NCI-H748 (cell line): ENCODE data around the gene ADAM17.
"Not testable (repeated sequence)": the region's sequence is repeated elsewhere in the genome, so short reads cannot be mapped to it uniquely, and the experiment has no call there.

Source experiments
- DNase-seq: peaks from one replicate; lab custom pipeline; 2025; ENCODE audit not compliant: unreplicated experiment; lab: John Stamatoyannopoulos, UW

Gene ADAM17

DNA sequence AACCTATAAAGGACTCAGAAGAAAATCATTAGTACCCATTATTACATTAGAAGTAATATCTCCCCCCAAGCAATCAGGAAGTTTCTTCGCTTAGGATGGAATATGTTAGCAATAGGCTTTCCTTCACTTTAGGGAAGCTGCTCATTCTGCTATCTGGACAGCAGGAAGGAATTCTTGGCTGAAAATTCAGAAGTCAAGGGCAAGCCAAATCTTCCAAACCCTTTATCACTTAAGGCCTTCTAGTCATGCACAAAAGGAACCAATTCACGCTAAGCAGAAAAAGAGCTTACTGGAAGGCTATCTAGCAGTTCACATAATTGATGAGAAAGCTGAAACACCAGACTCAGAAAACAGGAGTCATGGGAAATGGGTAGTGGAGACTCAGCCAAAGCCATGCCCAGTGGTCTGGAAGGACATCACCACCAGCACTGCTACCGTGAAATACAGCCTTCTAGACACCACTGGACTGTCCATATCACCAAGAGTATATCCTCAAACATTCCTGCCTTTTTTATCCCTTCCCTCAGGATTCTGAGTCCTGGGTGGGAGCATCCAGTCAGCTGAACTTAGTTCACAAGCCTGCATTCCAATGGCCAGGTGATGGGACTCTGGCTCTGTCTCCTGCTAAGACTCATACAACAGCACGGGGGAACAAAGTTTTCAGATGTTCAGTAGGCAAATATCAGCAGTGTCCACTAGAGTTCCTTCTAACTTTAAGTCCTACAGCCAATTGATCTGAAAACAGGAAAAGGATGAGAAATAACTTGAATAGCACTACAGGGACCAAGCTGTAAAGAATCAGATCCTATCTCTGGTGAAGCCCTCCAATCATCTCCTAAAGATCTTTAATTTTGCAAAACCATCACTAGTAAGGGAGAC, 14.8 kb upstream of the ADAM17 start:
- no peak for DNase-seq

DNA sequence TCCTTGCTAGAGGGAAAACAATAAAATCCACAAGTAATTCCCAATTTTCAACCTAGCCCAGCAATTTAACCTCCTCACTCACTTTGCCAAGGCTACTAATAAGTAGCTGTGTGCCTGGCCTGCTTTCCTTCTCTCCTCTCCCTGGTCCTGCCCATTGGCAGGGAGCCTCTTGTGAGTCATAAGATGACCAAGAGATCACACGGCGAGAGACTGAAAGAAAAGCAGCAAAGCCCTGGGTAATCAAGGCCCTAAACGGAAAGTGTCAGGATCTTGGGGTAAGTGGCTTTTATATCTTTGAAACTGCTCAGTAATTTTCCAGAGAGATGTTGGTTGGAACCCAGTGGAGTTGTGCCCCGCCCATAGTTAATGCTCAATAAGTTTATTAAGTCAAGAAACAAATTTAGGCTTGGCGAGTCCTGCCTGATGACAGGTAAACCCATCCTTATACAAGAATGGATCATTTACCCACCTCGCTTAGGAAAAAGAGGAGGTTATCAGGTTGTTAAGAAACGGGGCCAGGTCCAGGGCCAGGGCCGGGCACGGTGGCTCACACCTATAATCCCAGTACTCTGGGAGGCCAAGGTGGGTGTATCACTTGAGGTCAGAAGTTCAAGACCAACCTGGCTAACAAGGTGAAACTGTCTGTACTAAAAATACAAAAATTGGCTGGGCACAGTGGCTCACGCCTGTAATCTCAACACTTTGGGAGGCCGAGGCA, 10.0 kb upstream of the ADAM17 start:
- DNase-seq, result no peak

DNA sequence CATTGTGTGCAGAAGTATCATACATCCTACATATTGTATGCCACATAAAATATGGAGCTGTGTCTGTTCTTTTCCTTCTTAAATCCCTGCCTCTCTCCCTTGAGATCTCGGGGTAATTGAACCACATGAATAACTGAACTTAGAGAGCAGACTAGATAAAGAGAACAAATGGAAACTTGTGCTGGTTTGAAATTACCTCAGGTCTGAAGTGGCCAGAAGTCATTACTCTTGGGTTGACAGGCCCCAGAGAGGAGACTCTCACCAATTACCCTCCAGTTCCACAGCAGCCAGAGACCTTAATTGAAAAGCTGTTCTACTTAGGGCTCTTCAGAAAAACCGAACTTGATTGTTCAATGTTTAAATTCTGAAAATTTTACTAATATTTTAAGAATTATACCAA, 5.0 kb upstream of the ADAM17 start:
- DNase-seq, result no peak

DNA sequence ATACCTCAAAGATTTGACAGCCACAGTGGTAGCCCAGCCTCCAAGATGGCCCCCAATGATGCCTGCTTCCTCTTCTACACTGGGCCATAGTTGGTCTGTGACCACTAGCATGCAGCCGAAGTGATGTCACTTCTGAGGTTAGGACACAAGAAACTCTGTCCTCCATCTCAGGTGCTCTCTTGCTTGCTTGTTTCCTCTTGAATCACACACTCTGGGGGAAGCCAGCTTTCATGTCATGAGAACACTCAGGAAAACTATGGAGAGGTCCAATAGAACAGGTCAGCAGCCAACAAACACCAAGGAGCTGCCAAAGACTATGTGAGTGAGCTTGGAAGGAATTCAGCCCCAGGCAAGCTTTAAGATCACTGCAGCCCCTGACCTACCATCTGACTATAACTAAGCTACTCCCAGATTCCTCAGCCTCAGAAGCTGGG, 3.3 kb upstream of the ADAM17 start:
- no peak for DNase-seq

DNA sequence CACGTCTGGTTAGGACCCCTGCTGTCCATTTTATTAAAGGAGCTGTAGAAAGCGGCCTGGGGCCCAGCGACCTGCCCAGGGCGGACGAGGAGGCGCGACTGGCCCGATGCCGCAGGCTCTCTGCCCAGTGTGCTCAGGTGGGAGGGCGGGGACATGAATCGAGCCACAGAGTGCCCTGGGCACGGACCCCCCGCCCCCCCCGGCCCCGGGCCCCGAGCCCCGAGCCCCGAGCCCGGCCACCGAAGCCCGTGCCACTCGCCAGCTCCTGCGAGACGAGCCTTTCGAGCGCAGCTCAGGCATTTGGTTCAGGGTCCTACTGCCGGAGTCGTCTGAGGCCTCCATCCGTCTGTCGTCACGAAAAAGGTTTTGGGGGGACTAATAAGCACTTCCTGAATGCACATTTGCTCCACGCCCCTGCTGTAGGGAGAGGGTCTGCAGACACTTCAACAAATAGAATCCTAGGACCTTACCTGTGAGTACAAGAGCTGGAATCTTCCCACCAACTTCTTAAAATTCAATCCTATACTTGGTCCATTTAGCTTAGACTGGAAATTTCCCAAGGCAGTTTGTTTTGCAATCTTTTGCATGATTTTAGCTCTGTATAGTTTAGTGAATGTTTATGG, 602 bp upstream of the ADAM17 start:
- DNase-seq, result no peak

GRCh38 chr2:9554921-9555296, 721 bp downstream of the ADAM17 start:
- DNase-seq, result peak; percentile 62

- DNase-seq, result no peak
Observed at GRCh38 chr2:9552219-9553178, 3.1 kb downstream of the ADAM17 start.

GRCh38 chr2:9550859-9551391, 4.7 kb downstream of the ADAM17 start:
- not testable (repeated sequence) for DNase-seq

DNA sequence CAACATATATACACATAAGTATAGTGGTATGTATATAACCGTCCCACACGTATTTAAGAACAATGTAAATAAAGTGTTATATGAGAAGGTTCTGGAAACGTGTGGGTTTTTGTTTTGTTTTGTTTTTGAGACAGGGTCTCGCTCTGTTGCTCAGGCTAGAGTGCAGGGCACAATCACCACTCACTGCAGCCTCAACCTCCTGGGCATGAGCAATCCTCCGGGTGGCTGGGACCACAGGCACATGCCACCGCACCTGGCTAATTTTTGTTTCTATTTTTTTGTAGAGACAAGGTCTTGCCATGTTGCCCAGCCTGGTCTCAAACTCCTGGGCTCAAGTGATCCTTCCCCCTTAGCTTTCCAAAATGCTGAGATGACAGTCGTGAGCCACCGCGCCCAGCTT, 6.2 kb downstream of the ADAM17 start:
- no peak for DNase-seq

DNA sequence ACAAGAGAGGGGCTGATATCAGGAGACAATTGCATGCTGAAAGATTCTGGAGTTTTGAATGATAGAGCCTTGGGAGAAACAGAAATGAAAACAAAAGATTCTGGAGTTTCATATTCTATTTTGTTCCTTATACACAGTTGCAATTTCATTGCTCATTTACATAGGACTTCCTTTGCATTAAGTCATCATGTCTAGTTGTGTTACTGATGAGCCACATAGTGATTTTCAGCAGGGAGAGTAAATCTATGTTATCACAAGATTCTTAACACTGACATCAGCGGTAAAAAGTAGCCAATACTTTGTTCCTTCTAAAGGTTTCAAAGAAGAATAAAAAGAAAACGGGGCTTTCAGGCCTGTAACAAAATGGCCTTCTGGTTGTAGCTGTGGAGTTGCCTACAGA, 7.1 kb downstream of the ADAM17 start:
- DNase-seq, result no peak

DNA sequence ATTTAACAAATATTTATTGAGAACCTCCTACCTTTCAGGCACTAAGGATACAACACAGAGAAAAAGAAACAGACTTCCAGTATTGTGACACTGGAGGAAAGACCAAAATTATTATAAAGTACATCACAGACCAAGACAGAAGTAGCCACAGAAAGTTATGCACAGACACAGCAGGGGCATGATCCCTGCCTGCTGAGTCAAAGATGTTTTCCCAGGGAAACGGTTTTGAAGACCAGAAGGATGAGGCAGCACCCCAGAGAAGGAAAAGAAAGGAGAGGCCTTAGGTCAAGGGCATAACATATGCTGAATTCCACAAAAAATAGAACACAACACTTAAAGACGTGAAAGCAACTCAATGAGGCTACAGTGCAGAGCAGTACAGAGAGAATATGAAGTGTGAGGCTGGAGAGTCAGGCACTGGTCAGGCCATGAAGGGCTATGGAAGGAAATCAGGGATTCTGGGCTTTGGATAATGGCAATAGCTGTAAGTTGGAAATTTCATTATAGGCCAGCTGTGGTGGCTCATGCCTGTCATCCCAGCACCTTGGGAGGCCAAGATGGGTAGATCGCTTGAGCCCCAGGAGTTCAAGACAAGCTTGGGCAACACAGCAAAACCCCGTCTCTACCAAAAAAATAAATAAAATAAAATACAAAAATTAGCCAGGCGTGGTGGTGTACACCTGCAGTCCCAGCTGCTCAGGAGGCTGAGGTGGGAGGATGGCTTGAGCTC, 8.2 kb downstream of the ADAM17 start:
- no peak for DNase-seq

- no peak for DNase-seq
Observed at GRCh38 chr2:9545502-9545901, 10.1 kb downstream of the ADAM17 start.

DNA sequence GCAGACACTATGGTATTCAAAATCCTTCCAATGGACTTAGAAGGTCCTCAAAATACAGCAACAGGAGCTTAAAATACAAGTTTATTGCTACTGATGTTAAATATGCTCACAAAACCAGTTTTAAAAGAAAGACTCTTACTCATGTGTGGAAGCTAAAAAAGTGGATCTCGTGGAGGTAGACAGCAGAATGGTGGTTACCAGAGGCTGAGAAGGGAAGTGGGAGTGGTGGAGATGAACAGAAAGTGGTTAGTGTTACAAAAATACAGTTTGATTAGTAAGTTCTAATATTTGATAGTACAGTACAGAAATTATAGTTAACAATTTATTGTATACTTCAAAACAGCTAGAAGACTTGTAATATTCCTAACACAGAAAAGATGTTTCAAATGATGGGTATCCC, 12.1 kb downstream of the ADAM17 start:
- no peak for DNase-seq

DNA sequence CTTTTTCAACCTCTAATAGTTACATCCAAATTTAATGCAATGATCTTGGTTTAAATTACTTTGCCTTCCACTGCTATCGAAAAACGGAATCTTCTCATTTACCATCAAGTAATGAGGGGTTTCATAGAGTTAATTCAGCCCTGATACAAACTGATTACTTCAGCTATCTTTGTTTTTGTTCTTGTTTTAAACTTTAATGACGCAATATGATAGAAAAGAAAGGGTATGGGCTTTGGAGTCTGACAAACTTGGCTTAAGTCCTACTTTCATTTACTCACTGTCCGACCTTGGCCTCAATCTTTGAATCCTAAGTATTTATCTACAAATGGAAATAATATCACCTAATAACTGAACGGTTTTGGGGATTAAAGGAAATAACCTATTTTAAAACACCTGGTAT, 16.1 kb downstream of the ADAM17 start:
- no peak for DNase-seq

DNA sequence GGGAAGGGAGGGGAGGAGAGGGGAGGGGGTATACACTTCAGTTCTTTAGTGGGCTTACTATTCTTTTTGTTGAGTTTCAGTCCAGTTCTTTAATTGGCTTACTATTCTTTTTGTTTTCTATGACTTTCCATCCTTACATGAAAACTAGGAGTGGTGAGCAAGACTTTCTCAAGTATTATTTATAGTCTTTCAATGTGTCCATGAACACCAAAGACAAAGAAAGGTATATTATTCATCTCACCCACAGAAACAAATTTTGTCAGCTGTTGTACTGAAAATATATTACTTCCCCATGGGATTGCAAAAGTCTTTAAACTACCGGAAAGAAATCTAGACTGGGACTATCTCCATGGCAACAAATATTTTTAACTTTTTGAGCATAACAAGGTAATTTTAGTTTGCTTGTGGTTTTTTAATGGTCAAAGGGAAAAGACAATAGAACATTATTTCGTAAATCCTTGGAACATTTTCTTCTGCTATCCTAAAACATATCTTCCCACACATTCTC, 17.6 kb downstream of the ADAM17 start:
- no peak for DNase-seq

DNA sequence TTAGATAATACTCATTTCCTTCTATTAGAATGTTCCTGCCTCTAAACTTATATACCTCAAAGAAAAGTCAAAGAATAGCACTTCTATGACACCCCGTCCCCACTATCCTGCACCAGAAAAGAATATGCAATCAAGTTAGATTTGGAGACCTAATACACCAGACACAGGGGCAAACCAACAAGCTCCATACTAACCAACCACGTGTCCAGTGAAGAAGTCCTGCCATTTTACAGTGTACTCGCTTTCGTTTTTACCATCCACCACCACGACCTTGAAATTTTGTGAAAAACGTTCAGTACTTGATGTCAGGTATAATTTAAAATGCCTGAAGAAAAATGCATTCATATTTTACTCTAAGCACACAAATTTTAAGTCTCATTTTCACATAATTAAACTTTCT, 19.1 kb downstream of the ADAM17 start:
- DNase-seq, result no peak

- no peak for DNase-seq
Observed at GRCh38 chr2:9535177-9535576, 20.5 kb downstream of the ADAM17 start.

GRCh38 chr2:9533663-9534062, 22.0 kb downstream of the ADAM17 start:
- DNase-seq, result no peak

GRCh38 chr2:9532421-9532820, 23.2 kb downstream of the ADAM17 start:
- DNase-seq, result no peak
